ENCODE results near the gene ELK3.

DNA sequence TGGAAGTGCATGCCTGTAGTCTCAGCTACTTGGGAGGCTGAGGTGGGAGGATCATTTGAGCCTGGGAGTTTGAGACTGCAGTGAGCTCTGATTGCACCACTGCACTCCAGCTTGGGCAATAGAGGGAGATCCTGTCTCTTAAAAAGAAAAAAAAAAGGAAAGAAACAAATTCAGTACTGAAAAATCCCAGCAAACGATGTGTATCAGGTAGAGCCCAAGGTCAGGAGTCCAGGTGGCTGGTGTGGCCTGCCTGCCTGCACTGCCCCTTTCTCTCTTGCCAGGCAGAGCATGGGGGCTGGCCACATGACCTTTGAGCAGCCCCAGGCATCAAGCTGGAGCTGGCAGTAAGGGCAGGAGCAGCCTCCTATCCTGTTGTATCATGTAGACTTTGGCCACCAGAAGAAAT, 31.8 kb downstream of the ELK3 start:
- TF ChIP-seq, protein P1, sequence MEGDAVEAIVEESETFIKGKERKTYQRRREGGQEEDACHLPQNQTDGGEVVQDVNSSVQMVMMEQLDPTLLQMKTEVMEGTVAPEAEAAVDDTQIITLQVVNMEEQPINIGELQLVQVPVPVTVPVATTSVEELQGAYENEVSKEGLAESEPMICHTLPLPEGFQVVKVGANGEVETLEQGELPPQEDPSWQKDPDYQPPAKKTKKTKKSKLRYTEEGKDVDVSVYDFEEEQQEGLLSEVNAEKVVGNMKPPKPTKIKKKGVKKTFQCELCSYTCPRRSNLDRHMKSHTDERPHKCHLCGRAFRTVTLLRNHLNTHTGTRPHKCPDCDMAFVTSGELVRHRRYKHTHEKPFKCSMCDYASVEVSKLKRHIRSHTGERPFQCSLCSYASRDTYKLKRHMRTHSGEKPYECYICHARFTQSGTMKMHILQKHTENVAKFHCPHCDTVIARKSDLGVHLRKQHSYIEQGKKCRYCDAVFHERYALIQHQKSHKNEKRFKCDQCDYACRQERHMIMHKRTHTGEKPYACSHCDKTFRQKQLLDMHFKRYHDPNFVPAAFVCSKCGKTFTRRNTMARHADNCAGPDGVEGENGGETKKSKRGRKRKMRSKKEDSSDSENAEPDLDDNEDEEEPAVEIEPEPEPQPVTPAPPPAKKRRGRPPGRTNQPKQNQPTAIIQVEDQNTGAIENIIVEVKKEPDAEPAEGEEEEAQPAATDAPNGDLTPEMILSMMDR (conservative IDR thresholded peaks at IDR 0.05; ENCODE audit: low read length), result no peak
- no peak for TF ChIP-seq EZH2phosphoT487 (IDR thresholded peaks at IDR 0.05; ENCODE audit: borderline replicate concordance)

Data from Loucy (cell line).